ENCODE measurements around the gene COL1A2. TPM values are rescaled to one million over a fixed set of nuclear protein-coding genes. Genes with fewer than 3 reads are reported as not detected.

The COL1A2 gene
- total RNA-seq, 1 donor from 2014 or later = 11.8 TPM

- no peak for DNase-seq (ENCODE audit: low spot score)
- ATAC-seq = no peak
Measured at GRCh38 chr7:94409200-94409948, 14.7 kb downstream of the COL1A2 start.

- no peak for ATAC-seq
- no peak for DNase-seq (ENCODE audit: low spot score)
Measured at GRCh38 chr7:94410413-94411187, 15.9 kb downstream of the COL1A2 start.

- no peak for DNase-seq (ENCODE audit: low spot score)
- ATAC-seq = no peak
Measured at GRCh38 chr7:94411188-94411466, 16.4 kb downstream of the COL1A2 start.

- DNase-seq (ENCODE audit: low spot score) = no peak
- no peak for ATAC-seq
Measured at GRCh38 chr7:94412762-94413322, 18.1 kb downstream of the COL1A2 start.

GRCh38 chr7:94414481-94414880 lies 19.8 kb downstream of the COL1A2 start:
- no peak for DNase-seq (ENCODE audit: low spot score)
- ATAC-seq = no peak

GRCh38 chr7:94414980-94415379 lies 20.3 kb downstream of the COL1A2 start:
- DNase-seq (ENCODE audit: low spot score) (no peak), ATAC-seq (no peak)

- DNase-seq (ENCODE audit: low spot score) = no peak
- no peak for ATAC-seq
Measured at GRCh38 chr7:94417306-94417705, 22.6 kb downstream of the COL1A2 start.

GRCh38 chr7:94417901-94418300 lies 23.2 kb downstream of the COL1A2 start:
- DNase-seq (ENCODE audit: low spot score) (no peak), ATAC-seq (no peak)

- DNase-seq (ENCODE audit: low spot score) (no peak), ATAC-seq (no peak)
Measured at GRCh38 chr7:94418851-94419250, 24.2 kb downstream of the COL1A2 start.

GRCh38 chr7:94420328-94420727 lies 25.6 kb downstream of the COL1A2 start:
- no peak for ATAC-seq
- DNase-seq (ENCODE audit: low spot score) = no peak

GRCh38 chr7:94421681-94422080 lies 27.0 kb downstream of the COL1A2 start:
- no peak for DNase-seq (ENCODE audit: low spot score)

GRCh38 chr7:94422136-94422535 lies 27.4 kb downstream of the COL1A2 start:
- DNase-seq (ENCODE audit: low spot score) = no peak
- no peak for ATAC-seq

More at GRCh38 chr7:94421681-94422080, 27.0 kb downstream of the COL1A2 start:
- ATAC-seq = no peak

- DNase-seq (ENCODE audit: low spot score) = no peak
Measured at GRCh38 chr7:94422827-94423460, 28.2 kb downstream of the COL1A2 start.

GRCh38 chr7:94423863-94424735 lies 29.4 kb downstream of the COL1A2 start:
- no peak for ATAC-seq
- DNase-seq (ENCODE audit: low spot score) = no peak

More at GRCh38 chr7:94422827-94423460, 28.2 kb downstream of the COL1A2 start:
- no peak for ATAC-seq

GRCh38 chr7:94425546-94425945 lies 30.9 kb downstream of the COL1A2 start:
- ATAC-seq (no peak), DNase-seq (ENCODE audit: low spot score) (no peak)

GRCh38 chr7:94426980-94427875 lies 32.5 kb downstream of the COL1A2 start:
- DNase-seq (ENCODE audit: low spot score) (no peak), ATAC-seq (no peak)

- DNase-seq (ENCODE audit: low spot score) = no peak
Measured at GRCh38 chr7:94429153-94429552, 34.5 kb downstream of the COL1A2 start.

GRCh38 chr7:94431176-94431575 lies 36.5 kb downstream of the COL1A2 start:
- ATAC-seq (no peak), DNase-seq (ENCODE audit: low spot score) (no peak)

More at GRCh38 chr7:94429153-94429552, 34.5 kb downstream of the COL1A2 start:
- ATAC-seq = no peak

GRCh38 chr7:94431619-94432280 lies 37.1 kb downstream of the COL1A2 start:
- ATAC-seq = no peak
- DNase-seq (ENCODE audit: low spot score) = no peak
